GM21423 (cell line): ENCODE data around the gene SIM2.
"Not testable (repeated sequence)": the region's sequence is repeated elsewhere in the genome, so short reads cannot be mapped to it uniquely, and the experiment has no call there.

Experiments used
- ATAC-seq: cut with Tn5 transposase; IDR thresholded peaks from one replicate; pipeline ENCODE4 v1.9.1; 2021; ENCODE audit warnings: mild to moderate bottlenecking, moderate library complexity; ENCODE audit not compliant: unreplicated experiment

SIM2 gene, protein sequence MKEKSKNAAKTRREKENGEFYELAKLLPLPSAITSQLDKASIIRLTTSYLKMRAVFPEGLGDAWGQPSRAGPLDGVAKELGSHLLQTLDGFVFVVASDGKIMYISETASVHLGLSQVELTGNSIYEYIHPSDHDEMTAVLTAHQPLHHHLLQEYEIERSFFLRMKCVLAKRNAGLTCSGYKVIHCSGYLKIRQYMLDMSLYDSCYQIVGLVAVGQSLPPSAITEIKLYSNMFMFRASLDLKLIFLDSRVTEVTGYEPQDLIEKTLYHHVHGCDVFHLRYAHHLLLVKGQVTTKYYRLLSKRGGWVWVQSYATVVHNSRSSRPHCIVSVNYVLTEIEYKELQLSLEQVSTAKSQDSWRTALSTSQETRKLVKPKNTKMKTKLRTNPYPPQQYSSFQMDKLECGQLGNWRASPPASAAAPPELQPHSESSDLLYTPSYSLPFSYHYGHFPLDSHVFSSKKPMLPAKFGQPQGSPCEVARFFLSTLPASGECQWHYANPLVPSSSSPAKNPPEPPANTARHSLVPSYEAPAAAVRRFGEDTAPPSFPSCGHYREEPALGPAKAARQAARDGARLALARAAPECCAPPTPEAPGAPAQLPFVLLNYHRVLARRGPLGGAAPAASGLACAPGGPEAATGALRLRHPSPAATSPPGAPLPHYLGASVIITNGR

GRCh38 chr21:36698981-36699545 lies at the start of gene SIM2:
Gene SIM2, plus strand, starts transcription at chr21:36699115. Its CDS starts 632 bp downstream, at chr21:36699747.
- ATAC-seq = no peak

DNA sequence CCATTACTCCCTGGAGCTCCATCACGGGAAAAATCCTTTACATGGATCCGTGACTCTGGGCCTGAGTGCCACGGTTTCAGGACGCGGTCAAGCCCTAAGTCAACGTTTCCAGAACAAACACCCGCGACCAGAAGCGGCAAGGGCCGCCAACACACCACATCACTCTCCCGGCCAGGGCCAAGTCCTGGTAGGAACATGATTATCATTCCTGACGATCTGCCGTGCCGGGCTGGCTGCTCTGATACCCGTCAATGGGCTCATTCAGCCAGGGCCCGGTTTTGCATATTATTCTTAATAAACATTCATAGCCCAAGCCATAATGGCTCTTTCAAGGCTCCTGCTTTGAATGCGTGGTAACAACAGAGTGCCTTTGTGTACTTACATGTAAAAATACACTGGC lies 44.6 kb upstream of the SIM2 start:
- ATAC-seq = no peak

DNA sequence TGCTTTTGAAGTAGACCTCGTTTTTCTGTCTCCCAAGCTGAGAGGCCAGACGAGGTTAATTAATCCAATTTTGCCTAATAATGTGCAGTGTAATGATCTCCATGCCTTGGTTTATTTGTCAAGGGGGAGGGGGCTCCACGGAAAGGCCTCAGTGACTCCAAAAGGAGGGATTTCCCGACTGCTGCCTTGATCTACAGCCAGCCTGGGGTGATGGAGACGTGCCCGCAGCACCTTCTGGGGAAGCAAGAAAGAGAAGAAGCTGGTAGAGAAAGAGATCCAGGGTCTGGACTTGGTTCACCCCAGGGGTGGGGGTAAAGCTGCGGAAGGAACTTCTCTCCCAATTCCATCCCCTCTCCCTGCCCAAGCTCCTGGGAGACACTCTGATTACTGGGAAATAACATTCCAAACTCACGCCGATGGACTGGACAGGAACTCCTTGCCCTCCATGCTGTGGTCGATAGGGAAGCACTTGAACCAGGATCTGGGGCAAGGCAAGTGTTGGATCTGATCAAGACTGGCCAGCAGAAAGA lies 44.1 kb upstream of the SIM2 start:
- ATAC-seq = no peak

DNA sequence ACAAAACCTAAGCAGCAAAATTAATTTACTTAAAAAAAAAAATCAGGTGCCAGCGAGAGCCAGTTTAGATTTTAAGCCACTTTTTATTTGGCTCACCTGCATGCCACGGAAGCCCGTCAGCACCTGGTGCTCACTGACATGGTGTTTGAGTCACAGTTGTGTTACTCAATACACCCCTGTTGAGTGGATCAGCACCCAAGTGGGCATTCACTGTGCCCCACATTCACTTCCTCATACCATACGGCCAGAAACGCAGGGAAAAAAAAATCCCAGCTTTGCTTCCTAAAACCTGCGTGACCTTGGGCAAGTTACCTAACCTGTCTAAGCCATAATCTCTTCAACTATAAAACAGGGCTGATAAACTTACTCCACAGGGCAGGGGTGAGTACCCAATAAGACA lies 42.8 kb upstream of the SIM2 start:
- ATAC-seq = no peak

DNA sequence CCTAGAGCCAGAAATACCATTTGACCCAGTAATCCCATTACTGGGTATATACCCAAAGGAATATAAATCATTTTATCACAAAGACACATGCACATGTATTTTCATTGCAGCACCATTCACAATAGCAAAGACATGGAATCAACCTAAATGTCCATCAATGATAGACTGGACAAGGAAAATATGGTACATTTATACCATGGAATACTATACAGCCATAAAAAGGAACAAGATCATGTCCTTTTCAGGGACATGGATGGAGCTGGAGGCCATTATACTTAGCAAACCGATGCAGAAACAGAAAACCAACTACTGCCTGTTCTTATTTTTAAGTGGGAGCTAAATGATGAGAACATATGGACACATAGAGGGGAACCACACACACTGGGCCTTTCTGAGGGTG lies 41.6 kb upstream of the SIM2 start:
- ATAC-seq = not testable (repeated sequence)

GRCh38 chr21:36657999-36658398 lies 40.9 kb upstream of the SIM2 start:
- no peak for ATAC-seq

DNA sequence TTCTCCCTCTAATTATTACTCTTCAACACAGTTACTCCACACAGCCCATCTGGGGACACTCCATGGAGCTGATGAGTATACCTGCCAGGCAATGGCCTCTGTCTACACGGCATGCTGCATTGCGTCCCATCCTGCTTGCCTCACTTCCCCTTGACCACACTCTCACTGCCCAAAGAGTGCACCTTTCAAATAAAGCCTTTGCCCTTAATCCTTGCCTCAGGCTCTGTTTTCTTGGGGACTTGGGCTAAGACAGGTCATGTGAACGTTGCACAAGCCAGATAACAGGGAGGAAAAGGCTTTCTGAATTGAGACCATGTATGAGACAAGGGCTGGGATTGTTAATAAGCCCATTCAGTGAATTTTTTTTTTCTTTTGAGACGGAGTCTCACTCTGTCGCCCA lies 40.0 kb upstream of the SIM2 start:
- ATAC-seq = no peak

GRCh38 chr21:36661511-36662309 lies 37.2 kb upstream of the SIM2 start:
- ATAC-seq = no peak

DNA sequence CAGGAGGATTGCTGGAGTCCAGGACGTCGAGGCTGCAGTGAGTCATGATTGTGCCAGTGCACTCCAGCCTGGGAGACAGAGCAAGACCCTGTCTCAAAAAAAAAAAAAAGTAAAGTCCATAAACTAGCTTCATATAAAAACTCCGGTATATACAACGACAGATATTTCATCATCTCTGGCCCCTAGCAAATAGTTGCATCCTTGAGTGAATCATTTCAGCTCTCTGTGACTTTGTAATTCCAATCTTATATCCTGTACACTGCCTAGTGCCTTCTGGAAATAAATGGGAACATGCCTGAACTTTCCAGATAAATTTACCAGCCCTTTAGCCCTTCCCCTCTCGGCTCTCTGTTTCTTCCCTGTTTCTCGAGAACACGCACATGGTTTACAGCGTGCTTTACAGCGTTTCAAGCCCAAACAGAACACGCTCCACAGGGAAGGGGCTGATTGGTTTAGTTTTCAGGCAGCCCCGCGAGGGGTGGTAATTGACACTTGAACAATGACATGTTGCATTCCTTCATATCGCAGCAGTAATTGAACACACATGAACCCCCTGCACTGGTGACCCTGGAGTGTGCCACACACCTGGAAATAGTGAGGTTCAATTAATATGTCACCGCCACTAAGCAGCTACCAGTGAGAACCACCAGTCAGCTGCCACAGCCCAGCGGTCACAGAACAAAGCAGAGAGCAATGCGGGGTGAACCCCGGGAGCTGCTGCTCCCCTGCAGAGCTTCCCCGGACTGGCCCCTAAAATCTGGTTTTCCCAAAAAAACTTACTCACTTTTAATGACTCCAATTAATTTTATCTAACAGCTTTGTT lies 35.7 kb upstream of the SIM2 start:
- no peak for ATAC-seq

- no peak for ATAC-seq
Observed at GRCh38 chr21:36664662-36664990, 34.3 kb upstream of the SIM2 start.

DNA sequence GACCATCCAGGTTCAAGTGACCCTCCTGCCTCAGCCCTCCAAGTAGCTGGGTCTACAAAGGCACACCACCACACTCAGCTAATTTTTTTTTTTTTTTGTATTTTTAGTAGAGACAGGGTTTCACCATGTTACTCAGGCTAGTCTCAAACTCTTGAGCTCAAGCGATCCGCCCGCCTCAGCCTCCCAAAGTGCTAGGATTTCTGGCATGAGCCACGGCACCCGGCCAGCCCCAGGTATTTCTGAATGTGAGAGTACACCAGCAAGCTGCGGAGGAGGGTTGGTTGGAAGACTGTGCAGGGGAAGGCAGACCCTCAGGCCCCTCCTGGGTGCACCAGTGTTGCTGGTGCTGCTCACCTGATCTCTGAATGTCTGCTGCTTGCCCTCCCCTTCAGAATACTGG lies 33.1 kb upstream of the SIM2 start:
- ATAC-seq = no peak

DNA sequence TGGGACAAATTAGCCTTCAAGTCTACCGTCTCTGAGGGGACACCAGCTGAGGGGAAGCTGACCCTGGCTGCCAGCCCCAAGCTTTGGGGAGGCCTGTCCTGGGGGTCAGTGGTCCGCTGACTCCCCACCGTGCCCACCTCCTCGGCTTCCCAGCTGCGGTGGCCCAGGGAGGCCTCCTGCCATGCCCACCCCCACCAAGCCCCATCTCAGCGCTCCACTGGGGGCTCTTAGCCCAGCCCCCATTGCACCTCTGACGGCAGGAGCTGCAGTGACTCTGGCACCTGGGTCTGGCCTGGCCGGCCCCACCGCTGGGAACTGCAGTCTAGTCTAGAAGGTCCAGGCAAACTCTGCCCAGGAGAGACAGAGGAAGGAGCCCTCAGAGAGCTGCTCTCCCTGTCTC lies 30.2 kb upstream of the SIM2 start:
- ATAC-seq = no peak

DNA sequence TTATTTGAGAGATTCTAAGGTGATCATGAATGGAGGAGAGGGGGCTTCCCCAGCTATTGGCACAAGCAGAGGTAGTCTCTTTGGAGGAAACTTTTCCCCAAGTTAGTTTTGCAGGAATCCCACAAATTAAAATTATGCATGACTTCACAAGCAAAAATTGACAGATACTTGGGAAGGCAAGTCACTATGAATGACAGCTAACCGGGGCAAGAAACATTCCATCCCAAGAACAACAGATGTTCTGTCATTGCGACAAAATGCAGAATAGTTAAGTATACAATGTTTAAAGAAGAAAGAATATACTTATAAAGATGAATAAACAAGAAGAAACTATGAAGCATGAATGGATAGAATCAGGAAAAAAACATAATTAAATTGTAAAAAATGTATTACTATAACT lies 27.1 kb upstream of the SIM2 start:
- no peak for ATAC-seq

- not testable (repeated sequence) for ATAC-seq
Observed at GRCh38 chr21:36672296-36672695, 26.6 kb upstream of the SIM2 start.

DNA sequence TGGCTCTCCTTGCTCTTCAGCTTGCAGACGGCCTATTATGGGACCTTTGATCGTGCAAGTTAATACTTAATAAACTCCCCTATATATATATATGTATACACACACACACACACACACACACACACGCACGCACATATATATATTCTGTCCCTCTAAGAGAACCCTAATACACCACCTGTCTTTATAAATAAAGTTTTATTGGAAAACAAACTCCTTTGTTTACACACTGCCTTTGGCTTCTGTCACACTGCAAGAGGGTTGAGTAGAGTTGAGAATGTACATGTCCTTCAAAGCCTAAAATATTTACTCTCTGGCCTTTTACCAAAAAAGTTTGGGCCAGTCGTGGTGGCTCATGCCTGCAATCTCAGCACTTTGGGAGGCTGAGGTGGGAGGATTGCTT lies 26.2 kb upstream of the SIM2 start:
- ATAC-seq = no peak

DNA sequence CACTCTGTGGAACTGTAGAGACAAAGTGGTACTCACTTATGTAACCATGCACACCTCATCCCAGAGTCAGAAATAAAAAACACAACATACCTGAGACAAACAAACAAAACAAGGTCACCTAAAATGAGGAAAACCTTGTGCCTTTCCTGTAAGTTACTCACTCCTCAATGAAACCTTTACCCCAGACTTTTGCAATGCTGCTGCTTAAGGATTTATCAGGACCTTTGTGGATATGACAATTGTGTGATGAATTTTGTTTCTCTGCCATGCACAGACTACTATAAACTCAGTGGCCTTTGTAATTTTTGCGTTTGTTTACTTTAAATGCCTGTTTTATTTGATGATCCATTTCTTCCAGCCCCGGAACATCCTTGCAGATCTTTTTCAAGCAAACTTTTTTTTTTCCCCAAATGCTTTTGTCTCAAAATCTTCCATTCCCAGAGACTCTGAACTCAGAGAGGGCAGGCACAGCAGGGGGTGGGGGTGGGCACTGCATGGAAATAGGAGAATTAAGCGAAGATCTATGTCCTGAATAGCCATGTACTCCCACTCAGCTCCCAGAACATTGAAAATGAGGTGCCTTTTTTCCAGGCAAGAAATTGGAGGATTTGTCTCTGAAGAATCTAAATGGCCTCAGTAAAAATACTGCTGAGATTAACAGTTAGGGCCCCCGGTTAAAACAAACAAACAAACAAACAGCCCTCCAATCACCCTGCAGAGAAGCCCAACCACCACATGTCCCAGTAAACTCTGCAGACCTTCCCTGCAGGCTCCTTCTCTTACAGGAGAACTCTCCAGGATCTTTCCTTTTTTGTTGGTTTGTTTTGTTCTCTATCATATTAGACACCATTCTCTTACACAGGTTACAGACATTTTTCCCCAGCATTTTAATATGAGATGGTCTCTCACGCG lies 22.6 kb upstream of the SIM2 start:
- no peak for ATAC-seq

DNA sequence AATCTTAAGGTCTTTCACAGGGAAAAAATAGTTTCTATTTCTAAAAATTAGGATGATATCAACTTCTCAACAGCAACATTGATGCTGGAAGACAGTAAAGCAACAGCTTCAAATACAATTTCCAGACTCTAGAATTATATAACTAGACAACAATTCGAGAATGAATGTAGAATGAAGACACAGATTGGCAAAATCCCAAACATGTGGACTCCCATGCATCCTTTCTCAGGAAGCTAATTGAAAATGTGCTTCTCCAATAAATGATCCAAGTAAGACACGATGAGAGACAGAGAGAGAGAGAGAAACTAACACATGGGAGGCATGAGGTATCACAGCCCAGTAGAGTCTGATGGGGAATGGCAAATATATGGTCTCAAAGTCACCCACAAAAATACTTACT lies 21.5 kb upstream of the SIM2 start:
- ATAC-seq = no peak

DNA sequence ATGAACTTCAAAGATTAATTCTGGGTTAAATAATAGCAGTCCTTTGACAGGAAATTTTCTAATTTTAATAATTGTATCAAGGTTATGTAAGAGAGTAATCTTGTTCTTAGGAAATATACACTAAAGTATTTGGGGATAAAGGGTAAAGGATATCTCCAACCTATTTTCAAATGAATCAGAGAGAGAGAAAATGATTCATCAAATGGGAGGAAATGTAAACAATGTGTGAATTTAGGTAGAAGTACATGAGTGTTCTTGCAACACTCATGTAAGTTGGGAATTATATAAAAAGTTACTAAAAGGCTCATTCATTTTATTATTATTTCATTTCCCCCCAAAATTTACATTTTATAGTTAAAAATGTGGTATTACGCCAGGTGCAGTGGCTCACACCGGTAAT lies 20.4 kb upstream of the SIM2 start:
- no peak for ATAC-seq

GRCh38 chr21:36681117-36681631 lies 17.7 kb upstream of the SIM2 start:
- no peak for ATAC-seq
